ENCODE data around the gene DDA1. TPM values are rescaled to one million over a fixed set of nuclear protein-coding genes. Genes with fewer than 3 reads are reported as not detected.

Gene DDA1
- total RNA-seq, 1 donor from 2014 or later: 30.4 TPM

GRCh38 chr19:17347877-17348276 is 38.5 kb downstream of the DDA1 start:
- peak overlapping the region; percentile 7 for H3K27ac ChIP-seq
- intact Hi-C loops (cut with DNase I): loop anchor here (5.0 kb wide), 1 partner anchor 39 kb away; no protein-coding TSS in a partner anchor

GRCh38 chr19:17348700-17349099 is 39.3 kb downstream of the DDA1 start:
- Histone ChIP-seq H3K4me1 (peaks cover 16% of the 10 kb centered on the region), H3K36me3 (no peaks in the 10 kb centered on the region), H3K4me3 (no peak overlapping the region), H3K27ac (peak overlapping the region; percentile 7), H3K27me3 (no peaks in the 10 kb centered on the region), H3K9me3 (no peaks in the 10 kb centered on the region)
- intact Hi-C loops (cut with DNase I): loop anchor here (5.0 kb wide), 1 partner anchor 39 kb away; no protein-coding TSS in a partner anchor
- DNase-seq (no peak), ATAC-seq (peak; percentile 53)
- TF ChIP-seq CTCF (IDR thresholded peaks at IDR 0.05): no peak

More at GRCh38 chr19:17347877-17348276, 38.5 kb downstream of the DDA1 start:
- TF ChIP-seq CTCF (IDR thresholded peaks at IDR 0.05): no peak
- ATAC-seq (no peak), DNase-seq (no peak)
- H3K27me3 ChIP-seq: no peaks in the 10 kb centered on the region
- no peak overlapping the region for H3K4me3 ChIP-seq
- peaks cover 12% of the 10 kb centered on the region for H3K4me1 ChIP-seq
- H3K9me3 ChIP-seq: no peaks in the 10 kb centered on the region
- H3K36me3 ChIP-seq: no peaks in the 10 kb centered on the region

GRCh38 chr19:17351815-17352435 is 42.6 kb downstream of the DDA1 start:
- intact Hi-C loops (cut with DNase I): no loop called here
- no peaks in the 10 kb centered on the region for H3K36me3 ChIP-seq
- no peak overlapping the region for H3K27ac ChIP-seq
- H3K27me3 ChIP-seq: no peaks in the 10 kb centered on the region
- no peaks in the 10 kb centered on the region for H3K9me3 ChIP-seq
- H3K4me3 ChIP-seq: no peak overlapping the region
- no peak for TF ChIP-seq CTCF (IDR thresholded peaks at IDR 0.05)
- H3K4me1 ChIP-seq: peaks cover 10% of the 10 kb centered on the region
- no peak for ATAC-seq
- DNase-seq: no peak

GRCh38 chr19:17352608-17353280 is 43.4 kb downstream of the DDA1 start:
- intact Hi-C loops (cut with DNase I): no loop called here
- peaks cover 11% of the 10 kb centered on the region for H3K4me1 ChIP-seq
- H3K27me3 ChIP-seq: no peaks in the 10 kb centered on the region
- no peaks in the 10 kb centered on the region for H3K9me3 ChIP-seq
- H3K27ac ChIP-seq: no peak overlapping the region
- DNase-seq (no peak), ATAC-seq (peak; percentile 63)
- TF ChIP-seq CTCF (IDR thresholded peaks at IDR 0.05): no peak
- H3K4me3 ChIP-seq: no peak overlapping the region
- no peaks in the 10 kb centered on the region for H3K36me3 ChIP-seq

GRCh38 chr19:17353386-17353785 is 44.0 kb downstream of the DDA1 start:
- no peak for ATAC-seq
- Histone ChIP-seq H3K4me1 (peaks cover 12% of the 10 kb centered on the region), H3K36me3 (no peaks in the 10 kb centered on the region), H3K9me3 (no peaks in the 10 kb centered on the region), H3K4me3 (no peak overlapping the region), H3K27ac (no peak overlapping the region), H3K27me3 (no peaks in the 10 kb centered on the region)
- intact Hi-C loops (cut with DNase I): no loop called here
- no peak for DNase-seq
- TF ChIP-seq CTCF (IDR thresholded peaks at IDR 0.05): no peak
